GM13977 (cell line): ENCODE data around the gene TCEAL8.

Source experiments
- DNase-seq: peaks from one replicate; pipeline ENCODE4 v3.0.0; 2012; ENCODE audit warnings: low spot score
- in situ Hi-C: fragments of 300-500 bp; cut with MboI; formaldehyde crosslinking; loops from one replicate; pipeline ENCODE4 v1.12.0; 2022; ENCODE audit warnings: low sequenced_read_pairs, low pct_unique_long_range_greater_than_20kb, mixed read lengths, inconsistent platforms; ENCODE audit not compliant: unreplicated experiment
- TF ChIP-seq, protein P1 (sequence below): IDR thresholded peaks from 2 replicates; pipeline ENCODE4 v1.5.1; 2012; ENCODE audit warnings: mild to moderate bottlenecking, control low read depth; ENCODE audit not compliant: insufficient read depth; ENCODE audit errors: extremely low read depth, missing control alignments

TCEAL8 gene

GRCh38 chrX:103258275-103258674, 3.3 kb upstream of the TCEAL8 start:
- in situ Hi-C loops = no loop called here
- TF ChIP-seq, protein P1, sequence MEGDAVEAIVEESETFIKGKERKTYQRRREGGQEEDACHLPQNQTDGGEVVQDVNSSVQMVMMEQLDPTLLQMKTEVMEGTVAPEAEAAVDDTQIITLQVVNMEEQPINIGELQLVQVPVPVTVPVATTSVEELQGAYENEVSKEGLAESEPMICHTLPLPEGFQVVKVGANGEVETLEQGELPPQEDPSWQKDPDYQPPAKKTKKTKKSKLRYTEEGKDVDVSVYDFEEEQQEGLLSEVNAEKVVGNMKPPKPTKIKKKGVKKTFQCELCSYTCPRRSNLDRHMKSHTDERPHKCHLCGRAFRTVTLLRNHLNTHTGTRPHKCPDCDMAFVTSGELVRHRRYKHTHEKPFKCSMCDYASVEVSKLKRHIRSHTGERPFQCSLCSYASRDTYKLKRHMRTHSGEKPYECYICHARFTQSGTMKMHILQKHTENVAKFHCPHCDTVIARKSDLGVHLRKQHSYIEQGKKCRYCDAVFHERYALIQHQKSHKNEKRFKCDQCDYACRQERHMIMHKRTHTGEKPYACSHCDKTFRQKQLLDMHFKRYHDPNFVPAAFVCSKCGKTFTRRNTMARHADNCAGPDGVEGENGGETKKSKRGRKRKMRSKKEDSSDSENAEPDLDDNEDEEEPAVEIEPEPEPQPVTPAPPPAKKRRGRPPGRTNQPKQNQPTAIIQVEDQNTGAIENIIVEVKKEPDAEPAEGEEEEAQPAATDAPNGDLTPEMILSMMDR = no peak
- DNase-seq = no peak

- TF ChIP-seq, protein P1 = no peak
- in situ Hi-C loops = no loop called here
- no peak for DNase-seq
Measured at GRCh38 chrX:103256651-103257050, 1.7 kb upstream of the TCEAL8 start.

GRCh38 chrX:103254171-103254824, 657 bp downstream of the TCEAL8 start:
- in situ Hi-C loops = no loop called here
- TF ChIP-seq, protein P1 = no peak

GRCh38 chrX:103253608-103254007, 1.3 kb downstream of the TCEAL8 start:
- in situ Hi-C loops = no loop called here
- TF ChIP-seq, protein P1 = no peak
- no peak for DNase-seq

More at GRCh38 chrX:103254171-103254824, 657 bp downstream of the TCEAL8 start:
- no peak for DNase-seq

GRCh38 chrX:103250977-103251376, 4.0 kb downstream of the TCEAL8 start:
- DNase-seq = no peak
- TF ChIP-seq, protein P1 = no peak
- in situ Hi-C loops = no loop called here

- DNase-seq = no peak
- TF ChIP-seq, protein P1 = no peak
- in situ Hi-C loops = no loop called here
Measured at GRCh38 chrX:103249805-103250204, 5.2 kb downstream of the TCEAL8 start.

GRCh38 chrX:103248553-103248952, 6.4 kb downstream of the TCEAL8 start:
- DNase-seq = peak; percentile 27
- in situ Hi-C loops = no loop called here
- TF ChIP-seq, protein P1 = peak; percentile 28
